ENCODE results near the gene ZBTB9. TPM values are rescaled to one million over a fixed set of nuclear protein-coding genes. Genes with fewer than 3 reads are reported as not detected.

The ZBTB9 gene
- total and polyA plus RNA-seq, 2 experiments from 2014 or later, result 5.0 to 5.1 TPM

DNA sequence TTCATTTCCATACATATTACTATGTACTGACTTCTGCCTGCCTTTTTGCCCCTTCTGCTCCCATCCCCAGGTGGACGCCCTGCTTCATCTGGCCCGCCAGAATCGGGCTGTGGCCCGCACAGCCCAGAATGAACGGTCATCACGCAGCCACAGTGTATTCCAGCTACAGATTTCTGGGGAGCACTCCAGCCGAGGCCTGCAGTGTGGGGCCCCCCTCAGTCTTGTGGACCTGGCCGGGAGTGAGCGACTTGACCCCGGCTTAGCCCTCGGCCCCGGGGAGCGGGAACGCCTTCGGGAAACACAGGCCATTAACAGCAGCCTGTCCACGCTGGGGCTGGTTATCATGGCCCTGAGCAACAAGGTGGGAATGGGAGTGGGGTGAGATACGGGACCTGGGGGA is 48.2 kb upstream of the ZBTB9 start:
- H4K20me1 ChIP-seq (ENCODE audit: insufficient read depth, poor library complexity, severe bottlenecking), result no peaks in the 10 kb centered on the region
- no peak overlapping the region for H2AFZ ChIP-seq
- no peaks in the 10 kb centered on the region for H3K27me3 ChIP-seq
- peaks cover 2% of the 10 kb centered on the region for H3K79me2 ChIP-seq
- 96% methylated on average over 17 of the region's 17 CpGs for WGBS (ENCODE audit: low lambda C conversion rate, missing lambda C conversion rate)
- H3K4me2 ChIP-seq, result no peak overlapping the region
- DNase-seq (ENCODE audit: low spot score), result no peak
- no peak overlapping the region for H3K4me3 ChIP-seq
- no peaks in the 10 kb centered on the region for H3K36me3 ChIP-seq (replicated peaks; ENCODE audit: insufficient read depth, low read depth)
- no peaks in the 10 kb centered on the region for H3K9me2 ChIP-seq (replicated peaks; ENCODE audit: insufficient read depth)
- TF ChIP-seq EZH2 (IDR thresholded peaks at IDR 0.05; ENCODE audit: borderline replicate concordance), result no peak
- TF ChIP-seq, protein P1, sequence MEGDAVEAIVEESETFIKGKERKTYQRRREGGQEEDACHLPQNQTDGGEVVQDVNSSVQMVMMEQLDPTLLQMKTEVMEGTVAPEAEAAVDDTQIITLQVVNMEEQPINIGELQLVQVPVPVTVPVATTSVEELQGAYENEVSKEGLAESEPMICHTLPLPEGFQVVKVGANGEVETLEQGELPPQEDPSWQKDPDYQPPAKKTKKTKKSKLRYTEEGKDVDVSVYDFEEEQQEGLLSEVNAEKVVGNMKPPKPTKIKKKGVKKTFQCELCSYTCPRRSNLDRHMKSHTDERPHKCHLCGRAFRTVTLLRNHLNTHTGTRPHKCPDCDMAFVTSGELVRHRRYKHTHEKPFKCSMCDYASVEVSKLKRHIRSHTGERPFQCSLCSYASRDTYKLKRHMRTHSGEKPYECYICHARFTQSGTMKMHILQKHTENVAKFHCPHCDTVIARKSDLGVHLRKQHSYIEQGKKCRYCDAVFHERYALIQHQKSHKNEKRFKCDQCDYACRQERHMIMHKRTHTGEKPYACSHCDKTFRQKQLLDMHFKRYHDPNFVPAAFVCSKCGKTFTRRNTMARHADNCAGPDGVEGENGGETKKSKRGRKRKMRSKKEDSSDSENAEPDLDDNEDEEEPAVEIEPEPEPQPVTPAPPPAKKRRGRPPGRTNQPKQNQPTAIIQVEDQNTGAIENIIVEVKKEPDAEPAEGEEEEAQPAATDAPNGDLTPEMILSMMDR (IDR thresholded peaks at IDR 0.05; ENCODE audit: poor library complexity), result no peak
- TF ChIP-seq EZH2phosphoT487 (IDR thresholded peaks at IDR 0.05; ENCODE audit: low read depth, severe bottlenecking, unreplicated experiment), result no peak
- no peaks in the 10 kb centered on the region for H3K4me1 ChIP-seq (ENCODE audit: insufficient read depth)
- H3K9me3 ChIP-seq (ENCODE audit: low read depth), result no peaks in the 10 kb centered on the region
- no peak overlapping the region for H3K27ac ChIP-seq

DNA sequence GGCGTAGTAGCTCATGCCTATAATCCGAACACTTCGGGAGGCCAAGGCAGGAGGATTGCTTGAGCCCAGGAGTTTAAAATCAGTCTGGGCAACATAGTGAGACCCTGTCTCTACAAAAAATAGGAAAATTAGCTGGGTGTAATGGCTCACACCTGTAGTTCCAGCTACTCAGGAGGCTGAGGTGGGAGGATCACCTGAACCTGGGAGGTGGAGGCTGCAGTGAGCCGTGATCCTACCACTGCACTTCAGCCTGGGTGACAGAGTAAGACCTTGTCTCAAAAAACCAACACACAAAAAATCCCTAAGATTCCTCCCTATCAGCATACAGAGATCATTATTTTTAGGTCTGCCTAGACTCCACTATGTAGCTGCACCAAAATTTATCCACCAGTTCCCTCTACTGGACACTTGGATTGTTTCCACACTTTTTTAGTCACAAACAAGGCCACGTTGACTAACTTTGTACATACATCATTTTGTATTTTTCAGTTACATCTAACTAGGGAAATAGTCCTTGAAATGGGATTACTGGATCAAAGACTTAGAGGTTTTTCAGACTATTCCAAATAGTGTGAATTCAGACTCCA is 47.2 kb upstream of the ZBTB9 start:
- 88% methylated on average over 5 of the region's 5 CpGs for whole genome bisulfite sequencing (ENCODE audit: low lambda C conversion rate, missing lambda C conversion rate)
- Histone ChIP-seq H2AFZ (no peak overlapping the region), H4K20me1 (ENCODE audit: insufficient read depth, poor library complexity, severe bottlenecking) (no peaks in the 10 kb centered on the region), H3K4me2 (no peak overlapping the region), H3K9me3 (ENCODE audit: low read depth) (no peaks in the 10 kb centered on the region), H3K79me2 (peaks cover 13% of the 10 kb centered on the region), H3K9me2 (replicated peaks; ENCODE audit: insufficient read depth) (no peaks in the 10 kb centered on the region), H3K4me1 (ENCODE audit: insufficient read depth) (peaks cover 8% of the 10 kb centered on the region), H3K4me3 (no peak overlapping the region), H3K36me3 (replicated peaks; ENCODE audit: insufficient read depth, low read depth) (no peaks in the 10 kb centered on the region), H3K27me3 (no peaks in the 10 kb centered on the region), H3K27ac (no peak overlapping the region)
- TF ChIP-seq, protein P1 (IDR thresholded peaks at IDR 0.05; ENCODE audit: poor library complexity), result peak; percentile 33
- TF ChIP-seq EZH2 (IDR thresholded peaks at IDR 0.05; ENCODE audit: borderline replicate concordance) (no peak), EZH2phosphoT487 (IDR thresholded peaks at IDR 0.05; ENCODE audit: low read depth, severe bottlenecking, unreplicated experiment) (no peak)
- no peak for DNase-seq (ENCODE audit: low spot score)

DNA sequence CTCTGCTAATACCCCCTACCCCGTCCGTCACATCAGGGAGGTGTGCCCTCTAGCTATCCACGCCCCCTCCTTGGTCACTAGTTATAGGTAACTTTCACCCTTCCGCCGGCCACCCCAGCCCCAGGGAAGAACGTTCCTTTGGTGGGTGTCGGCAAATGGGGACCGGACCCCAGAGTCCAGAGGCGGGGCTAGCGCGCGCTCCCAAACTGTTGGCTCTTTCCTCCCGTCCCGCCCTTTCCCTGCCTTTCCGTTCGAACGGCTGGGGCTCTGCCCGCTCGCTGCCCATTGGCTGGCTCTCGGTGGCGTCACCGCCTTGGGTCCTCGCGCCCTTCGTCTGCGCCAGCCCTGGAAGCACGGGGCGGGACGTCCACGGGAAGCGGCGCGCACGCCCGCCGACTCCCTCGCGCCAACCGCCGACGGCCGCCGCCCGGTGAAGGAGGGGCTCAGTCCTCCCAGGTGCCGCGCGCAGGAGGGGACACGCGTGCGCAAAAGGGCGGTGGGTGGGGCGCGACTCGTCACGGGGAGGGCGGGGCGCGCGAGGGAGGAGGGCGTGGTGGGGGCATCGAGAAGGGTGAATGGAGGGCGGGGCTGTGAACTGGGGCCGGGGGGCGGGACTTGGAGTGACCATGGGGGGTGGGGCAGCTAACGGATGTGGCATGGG is 44.2 kb upstream of the ZBTB9 start:
- Histone ChIP-seq H3K4me3 (peak overlapping the region; percentile 99), H3K4me1 (ENCODE audit: insufficient read depth) (peaks cover 8% of the 10 kb centered on the region), H2AFZ (peak overlapping the region; percentile 54), H4K20me1 (ENCODE audit: insufficient read depth, poor library complexity, severe bottlenecking) (no peaks in the 10 kb centered on the region), H3K9me2 (replicated peaks; ENCODE audit: insufficient read depth) (no peaks in the 10 kb centered on the region), H3K27ac (peak overlapping the region; percentile 93), H3K36me3 (replicated peaks; ENCODE audit: insufficient read depth, low read depth) (no peaks in the 10 kb centered on the region), H3K27me3 (no peaks in the 10 kb centered on the region), H3K9me3 (ENCODE audit: low read depth) (no peaks in the 10 kb centered on the region), H3K79me2 (peaks cover 23% of the 10 kb centered on the region), H3K4me2 (peak overlapping the region; percentile 96)
- peak; percentile 99 for DNase-seq (ENCODE audit: low spot score)
- WGBS (ENCODE audit: low lambda C conversion rate, missing lambda C conversion rate), result under 1% methylated on average over 22 of the region's 65 CpGs
- TF ChIP-seq, protein P1 (IDR thresholded peaks at IDR 0.05; ENCODE audit: poor library complexity), result no peak
- TF ChIP-seq EZH2 (IDR thresholded peaks at IDR 0.05; ENCODE audit: borderline replicate concordance) (no peak), EZH2phosphoT487 (IDR thresholded peaks at IDR 0.05; ENCODE audit: low read depth, severe bottlenecking, unreplicated experiment) (no peak)
